ENCODE data around the gene C9orf78.

Gene C9orf78

DNA sequence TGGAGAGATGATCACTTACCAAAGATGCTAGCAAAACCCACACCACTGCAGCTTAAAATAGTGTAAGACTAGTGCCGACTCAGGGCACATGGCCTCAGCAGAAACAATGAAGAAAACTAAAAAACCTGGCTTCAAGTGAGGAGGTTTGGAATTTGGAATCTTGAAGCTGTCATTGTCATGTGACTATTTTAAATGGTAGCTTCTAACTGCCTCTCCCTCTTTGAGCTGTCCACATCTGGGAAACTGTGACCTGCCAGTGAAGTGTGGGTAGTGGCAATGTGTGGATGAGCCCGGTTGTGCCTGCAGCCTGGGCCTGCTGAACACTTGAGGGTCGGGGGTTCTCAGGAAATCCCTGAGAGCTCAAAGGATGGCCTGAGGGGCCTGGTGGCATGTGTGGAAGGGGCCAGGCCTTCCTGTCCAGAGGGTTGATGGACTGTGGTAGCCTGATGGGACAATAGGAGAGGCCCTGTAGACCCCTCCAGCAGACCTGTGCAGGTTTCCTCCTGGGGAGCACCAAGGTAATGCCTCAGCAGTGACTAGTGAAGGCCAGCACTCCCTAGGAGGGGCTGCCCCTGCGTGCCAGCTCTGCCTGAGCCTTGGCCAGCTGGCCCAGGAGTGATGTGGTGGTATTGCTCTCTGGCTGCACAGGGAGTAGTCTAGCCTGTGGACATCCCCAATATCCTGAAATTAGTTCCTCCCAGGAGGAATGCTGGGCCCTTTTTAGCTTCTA lies 13.8 kb upstream of the C9orf78 start:
- no peak for DNase-seq (ENCODE audit: low read depth, low spot score)

DNA sequence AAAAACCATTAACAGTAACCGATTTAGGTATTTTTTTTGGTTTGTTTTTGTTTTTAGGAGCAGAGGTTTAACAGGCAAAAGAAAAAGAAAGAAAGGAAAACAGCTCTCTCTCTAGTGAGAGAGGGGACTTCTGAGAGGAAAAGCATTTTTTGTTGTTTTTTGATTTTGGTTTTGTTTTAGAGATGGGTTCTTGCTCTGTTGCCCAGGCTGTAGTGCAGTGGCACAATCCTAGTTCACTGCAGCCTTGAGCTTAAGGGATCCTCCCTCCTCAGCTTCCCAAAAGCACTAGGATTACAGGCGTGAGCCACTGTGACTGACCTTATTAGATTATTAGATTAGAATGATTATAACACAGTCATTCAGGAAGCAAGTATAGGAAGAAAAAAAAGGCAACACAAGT lies 10.3 kb upstream of the C9orf78 start:
- no peak for DNase-seq (ENCODE audit: low read depth, low spot score)
- H3K27ac ChIP-seq: no peak overlapping the region

More for the DNA sequence above, 13.8 kb upstream of the C9orf78 start:
- no peak overlapping the region for H3K27ac ChIP-seq

DNA sequence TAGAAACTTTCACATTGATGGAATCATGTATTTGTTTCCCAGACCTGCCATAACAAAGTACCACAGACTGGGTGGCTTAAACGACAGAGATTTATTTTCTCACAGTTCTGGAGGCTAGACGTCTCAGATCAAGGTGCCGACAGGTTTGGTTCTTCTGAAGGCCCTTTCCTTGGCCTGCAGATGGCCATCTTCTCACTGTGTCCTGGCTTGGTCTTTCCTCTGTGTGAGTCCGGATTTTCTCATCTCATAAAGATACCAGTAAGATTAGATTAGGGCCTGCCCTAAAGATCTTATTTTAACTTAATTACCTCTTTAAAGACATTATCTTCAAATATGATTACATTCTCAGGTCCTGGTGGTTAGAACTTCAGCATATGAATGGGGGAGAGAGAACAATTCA lies 6.0 kb upstream of the C9orf78 start:
- H3K27ac ChIP-seq: no peak overlapping the region
- no peak for DNase-seq (ENCODE audit: low read depth, low spot score)

DNA sequence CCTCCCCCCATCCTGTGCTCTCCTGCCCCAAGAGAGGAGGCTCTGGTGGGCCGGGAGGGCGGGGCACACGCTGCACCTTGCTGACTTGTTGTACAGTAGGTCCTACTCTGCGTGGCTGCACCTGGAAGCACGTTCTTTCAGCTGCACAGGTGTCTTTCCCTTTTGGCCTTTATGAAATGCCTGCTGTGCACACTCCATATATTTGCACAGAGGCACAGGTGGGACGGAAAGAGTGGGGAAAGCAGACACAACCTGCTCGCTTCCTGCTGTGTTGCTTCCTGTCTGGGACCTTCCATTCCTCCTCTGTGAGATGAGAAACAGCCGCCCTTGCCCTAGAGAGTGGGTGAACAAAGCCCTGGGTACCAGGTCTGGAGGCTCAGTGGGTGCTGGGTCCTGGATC lies 5.0 kb upstream of the C9orf78 start:
- H3K27ac ChIP-seq: no peak overlapping the region
- DNase-seq (ENCODE audit: low read depth, low spot score): no peak

DNA sequence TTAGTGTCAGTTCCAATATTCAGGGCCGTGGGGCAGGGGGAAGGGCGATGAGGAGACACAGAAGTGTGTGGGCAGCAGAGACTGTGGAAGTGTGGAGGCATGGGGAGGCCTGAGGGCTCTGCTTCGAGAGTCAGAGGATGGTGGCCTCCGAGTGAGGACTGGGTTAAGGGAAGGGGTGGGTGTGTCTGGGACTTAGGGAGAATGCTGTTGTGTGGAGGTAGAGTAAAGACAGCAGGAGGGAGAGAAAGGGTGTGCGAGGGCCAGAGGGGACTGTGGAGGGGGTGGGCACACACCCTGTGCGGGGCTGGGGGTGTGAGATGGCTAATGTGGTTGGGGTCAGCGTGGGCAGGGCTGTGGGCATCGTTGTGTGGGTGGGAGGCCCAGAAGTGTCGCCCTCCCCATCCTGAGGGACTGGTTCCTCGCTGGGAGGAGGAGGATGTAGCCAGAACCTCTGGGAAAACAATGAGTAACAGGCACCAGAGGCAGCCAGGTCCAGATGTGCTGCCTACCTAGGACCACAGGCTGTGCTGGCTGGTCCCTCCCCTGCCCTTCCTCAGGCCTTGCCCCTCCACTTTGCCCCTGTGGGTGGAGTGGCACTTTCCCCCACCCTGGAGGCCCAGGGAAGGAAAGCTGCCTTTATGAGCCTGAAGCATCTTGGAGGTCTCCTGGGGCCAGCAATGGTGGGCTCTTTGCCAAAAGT lies 4.4 kb upstream of the C9orf78 start:
- DNase-seq (ENCODE audit: low read depth, low spot score): no peak
- H3K27ac ChIP-seq: no peak overlapping the region

DNA sequence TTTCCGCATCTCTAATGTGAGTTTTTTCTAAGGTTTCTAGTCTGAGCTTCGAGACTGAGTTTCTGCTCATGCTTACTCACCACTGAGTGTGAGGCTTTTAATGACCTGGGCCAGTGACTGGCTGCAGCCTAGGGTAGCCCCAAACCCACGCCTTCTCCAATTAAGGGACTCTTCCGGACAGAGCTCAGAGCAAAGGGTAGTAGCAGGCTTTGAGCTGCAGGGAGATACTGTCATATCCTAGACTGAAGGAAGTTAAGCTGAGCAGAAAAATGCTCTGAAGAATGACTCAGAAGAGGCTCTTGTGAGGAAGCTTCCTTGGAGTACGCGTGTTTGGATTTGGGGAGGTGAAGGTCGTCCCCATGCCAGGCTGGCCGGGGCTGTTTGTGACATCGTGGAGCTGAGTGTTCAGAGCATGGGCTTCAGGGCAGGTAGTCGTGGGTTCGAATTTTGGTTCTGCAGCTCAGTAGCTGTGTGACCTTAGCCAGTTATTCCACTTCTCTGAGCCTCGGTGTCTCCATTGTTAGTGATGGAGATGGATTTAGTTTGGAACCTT lies 3.7 kb upstream of the C9orf78 start:
- no peak overlapping the region for H3K27ac ChIP-seq
- DNase-seq (ENCODE audit: low read depth, low spot score): no peak

DNA sequence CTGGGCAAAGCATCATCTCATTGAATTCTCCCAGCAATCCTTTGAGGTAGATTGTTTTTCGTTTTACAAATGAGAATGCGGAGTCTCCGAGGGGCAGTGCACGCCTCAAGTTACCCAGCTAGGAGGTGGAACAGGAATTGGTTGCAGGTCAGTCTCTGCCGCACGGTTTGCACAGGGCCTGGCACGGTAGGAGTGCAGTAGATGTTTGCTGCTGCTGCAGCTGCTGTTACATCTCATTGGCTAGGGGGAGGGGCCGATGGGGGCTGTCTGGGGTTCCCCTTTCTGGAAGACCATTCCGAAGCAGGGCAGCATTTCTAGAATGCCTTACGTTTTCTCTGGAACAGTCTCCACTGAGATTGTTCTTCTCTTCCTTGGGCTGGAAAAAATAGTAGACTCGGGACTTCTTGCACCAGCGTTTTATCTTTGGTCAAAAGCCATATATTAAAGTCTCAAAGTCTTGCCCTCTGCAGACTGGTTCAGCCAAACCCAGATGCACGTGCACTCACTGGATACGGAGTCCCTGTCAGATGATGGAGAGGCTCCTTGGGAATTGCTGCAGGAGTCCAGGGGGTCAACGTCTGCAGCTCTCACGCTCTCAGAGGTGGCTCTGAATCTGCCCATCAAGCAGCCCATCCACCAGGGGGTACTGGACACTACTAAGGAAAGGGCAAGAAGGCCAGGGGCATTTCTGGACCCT lies 1.4 kb upstream of the C9orf78 start:
- no peak overlapping the region for H3K27ac ChIP-seq
- no peak for DNase-seq (ENCODE audit: low read depth, low spot score)

DNA sequence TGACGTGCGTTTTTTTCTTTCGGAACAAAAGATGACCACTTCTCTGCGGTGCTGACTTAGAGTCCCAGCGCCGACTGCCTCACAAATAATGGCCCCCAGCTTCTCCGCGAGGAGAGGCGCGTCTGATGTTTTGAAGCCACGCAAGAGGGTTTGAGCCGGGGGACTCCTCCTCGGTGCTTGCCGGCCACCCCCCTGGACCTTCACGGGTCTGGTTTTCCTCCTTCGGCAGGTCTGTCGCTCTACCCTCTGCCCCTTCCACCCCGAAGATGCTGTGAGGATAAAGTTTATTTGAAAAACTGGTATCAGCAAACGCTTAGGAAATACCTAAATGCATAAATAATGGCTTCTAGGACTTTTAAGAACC lies 767 bp upstream of the C9orf78 start:
- DNase-seq (ENCODE audit: low read depth, low spot score): no peak
- peak overlapping the region; percentile 41 for H3K27ac ChIP-seq

DNA sequence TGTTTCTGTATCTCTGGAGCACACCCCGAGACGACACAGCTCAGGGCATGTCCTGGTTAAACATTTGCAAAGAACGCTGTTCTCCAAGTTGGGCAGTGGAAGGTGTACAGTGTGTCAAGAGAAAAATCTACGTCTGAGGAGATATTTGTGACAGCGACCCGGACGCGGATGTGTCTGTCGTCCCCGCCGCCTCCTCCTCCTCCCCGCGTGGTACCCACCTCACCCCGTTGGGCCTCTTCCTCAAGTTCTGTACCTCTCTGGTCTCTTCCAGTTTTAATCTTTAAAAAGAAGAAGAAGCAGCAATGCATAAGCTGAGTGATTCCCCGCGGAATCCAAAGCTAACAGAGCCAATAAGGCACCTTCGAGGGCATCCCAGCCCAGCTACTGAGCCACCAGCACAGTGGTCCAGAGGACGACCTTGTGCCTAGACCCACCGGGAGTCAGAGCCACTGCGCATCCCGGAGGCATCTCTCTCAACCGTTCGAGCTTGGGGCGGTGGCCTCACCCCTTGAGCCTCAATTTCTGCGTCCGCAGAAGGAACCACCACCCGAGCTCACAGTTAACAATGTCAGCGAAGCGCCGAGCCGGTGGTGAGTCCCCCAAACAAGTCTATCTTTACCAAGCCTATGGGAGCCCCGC lies 467 bp downstream of the C9orf78 start:
- DNase-seq (ENCODE audit: low read depth, low spot score): no peak
- peak overlapping the region; percentile 41 for H3K27ac ChIP-seq

DNA sequence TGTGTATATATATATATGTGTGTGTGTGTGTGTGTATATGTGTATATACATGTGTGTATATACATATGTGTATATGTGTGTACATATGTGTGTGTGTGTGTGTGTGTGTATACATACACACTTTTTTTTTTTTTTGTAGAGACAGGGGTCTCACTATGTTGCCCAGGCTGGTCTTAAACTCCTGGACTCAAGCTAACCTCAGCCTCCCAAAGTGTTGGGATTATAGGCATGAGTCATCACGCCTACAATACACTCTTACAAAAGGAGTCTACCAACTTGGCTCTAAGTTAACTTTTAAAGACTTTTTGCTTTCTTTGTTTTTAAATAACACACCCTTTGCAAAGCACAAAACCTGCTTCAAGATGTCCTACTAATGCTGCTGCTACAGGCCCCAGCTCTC lies 2.1 kb downstream of the C9orf78 start:
- no peak for DNase-seq (ENCODE audit: low read depth, low spot score)
- H3K27ac ChIP-seq: no peak overlapping the region

DNA sequence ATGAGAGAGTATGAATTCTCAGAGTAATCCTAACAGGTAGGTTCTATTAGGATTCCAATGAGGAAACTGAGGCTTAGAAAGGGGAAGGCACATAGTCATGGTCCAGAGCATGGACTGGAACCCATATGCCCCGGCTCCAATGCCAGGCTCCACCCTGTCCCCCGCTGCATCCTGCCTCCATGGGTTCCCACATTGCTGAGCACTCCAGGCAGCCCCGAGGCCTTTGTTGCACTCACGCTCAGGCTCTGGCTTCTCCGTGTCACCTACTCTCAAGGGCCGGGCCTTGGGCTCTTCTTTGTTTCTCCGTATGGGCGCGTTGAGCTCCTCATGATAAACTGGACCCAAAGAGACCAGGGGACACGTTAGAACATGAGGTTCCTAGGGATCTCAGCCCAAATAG lies 6.1 kb downstream of the C9orf78 start:
- DNase-seq (ENCODE audit: low read depth, low spot score): no peak
- no peak overlapping the region for H3K27ac ChIP-seq

DNA sequence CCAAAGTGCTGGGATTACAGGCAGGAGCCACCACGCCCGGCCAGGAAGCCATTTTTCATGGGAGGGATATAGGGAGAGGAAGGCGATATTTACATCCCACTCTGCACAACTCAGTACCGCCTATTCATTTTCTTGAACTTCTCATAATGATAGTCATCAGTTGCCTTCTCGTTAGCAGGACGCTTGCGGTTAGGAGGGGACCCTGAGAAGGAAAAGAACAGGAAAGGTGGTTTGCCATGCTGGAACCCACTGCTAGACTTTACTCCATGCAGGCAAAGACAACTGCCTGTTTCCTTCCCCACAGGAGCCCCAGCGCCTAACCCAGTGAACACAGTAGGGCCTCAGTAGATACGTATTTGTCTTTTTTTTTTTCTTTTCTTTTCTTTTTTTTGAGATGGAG lies 7.0 kb downstream of the C9orf78 start:
- no peak overlapping the region for H3K27ac ChIP-seq
- DNase-seq (ENCODE audit: low read depth, low spot score): no peak

DNA sequence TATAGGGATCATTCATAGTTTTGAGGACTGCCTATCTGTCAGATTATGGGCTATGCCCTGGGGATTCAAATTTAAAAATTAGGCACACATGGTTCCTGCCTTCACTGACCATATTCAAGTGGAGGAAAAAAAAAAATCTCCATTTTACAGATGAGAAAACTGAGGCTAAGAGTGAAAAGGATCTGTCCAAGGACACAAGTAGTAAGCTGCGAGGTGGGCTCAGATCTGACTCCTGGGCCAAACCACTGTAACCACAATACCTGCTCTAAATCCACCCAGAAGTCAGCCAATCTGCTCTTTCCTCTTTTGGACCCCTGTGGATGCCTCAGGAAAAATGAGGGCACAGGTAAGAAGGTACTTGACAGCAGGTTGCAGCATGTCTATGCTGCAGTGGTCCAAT lies 8.3 kb downstream of the C9orf78 start:
- H3K27ac ChIP-seq: no peak overlapping the region
- no peak for DNase-seq (ENCODE audit: low read depth, low spot score)

DNA sequence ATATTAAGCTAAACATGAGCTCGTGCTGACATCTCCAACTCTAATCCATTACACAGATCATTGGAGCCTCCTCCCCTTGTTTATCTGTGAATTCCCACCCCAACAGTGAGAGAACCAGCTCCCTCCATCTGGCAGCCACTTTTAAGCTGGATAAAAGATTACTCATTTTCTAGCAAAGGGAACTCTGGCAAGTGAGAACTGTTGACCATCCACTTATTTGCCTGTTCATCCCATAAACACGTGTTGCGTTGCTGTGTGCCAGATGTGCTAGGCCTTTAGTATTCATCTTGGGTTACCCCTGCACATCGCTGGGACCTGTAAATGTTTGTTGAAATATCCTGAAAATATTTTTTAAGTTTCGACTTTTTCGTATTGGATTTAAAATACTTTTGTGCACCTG lies 8.7 kb downstream of the C9orf78 start:
- DNase-seq (ENCODE audit: low read depth, low spot score): no peak

DNA sequence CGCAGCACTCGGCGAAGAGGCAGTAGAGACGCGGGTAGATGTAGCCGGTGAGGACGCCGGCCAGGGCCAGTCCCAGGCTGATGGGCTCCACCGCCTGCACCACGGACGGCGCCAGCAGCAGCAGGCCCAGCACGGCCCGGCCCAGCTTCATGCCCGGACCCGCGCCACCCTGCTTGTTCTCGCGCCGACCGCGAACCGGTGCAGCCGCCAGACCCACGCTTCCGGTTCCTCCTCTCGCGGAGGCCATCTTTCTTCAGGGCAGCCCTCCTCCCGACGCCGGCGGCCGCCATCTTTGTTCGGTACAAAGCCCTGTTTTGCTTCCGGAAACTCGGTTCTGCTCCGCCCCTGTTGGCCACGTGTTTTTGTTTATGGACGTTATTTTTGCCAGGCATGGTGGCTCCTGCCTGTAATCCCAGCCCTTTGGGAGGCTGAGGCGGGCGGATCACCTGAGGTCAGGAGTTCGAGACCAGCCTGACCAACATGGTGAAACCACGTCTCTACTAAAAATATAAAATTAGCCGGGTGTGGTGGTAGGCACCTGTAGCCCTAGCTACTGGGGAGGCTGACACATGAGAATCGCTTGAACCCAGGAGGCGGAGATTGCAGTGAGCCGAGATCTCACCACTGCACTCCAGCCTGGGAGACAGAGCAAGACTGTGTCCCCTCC lies 11.0 kb downstream of the C9orf78 start, which contains the start of gene TOR1A:
TOR1A (minus strand) TSS at position 202 of the 667 bp plus-strand sequence; CDS start at position 151, 51 bp downstream.
- H3K27ac ChIP-seq: peak within 1 kb of the TSS; percentile 58

More for the DNA sequence above, 8.7 kb downstream of the C9orf78 start:
- H3K27ac ChIP-seq: no peak overlapping the region

DNA sequence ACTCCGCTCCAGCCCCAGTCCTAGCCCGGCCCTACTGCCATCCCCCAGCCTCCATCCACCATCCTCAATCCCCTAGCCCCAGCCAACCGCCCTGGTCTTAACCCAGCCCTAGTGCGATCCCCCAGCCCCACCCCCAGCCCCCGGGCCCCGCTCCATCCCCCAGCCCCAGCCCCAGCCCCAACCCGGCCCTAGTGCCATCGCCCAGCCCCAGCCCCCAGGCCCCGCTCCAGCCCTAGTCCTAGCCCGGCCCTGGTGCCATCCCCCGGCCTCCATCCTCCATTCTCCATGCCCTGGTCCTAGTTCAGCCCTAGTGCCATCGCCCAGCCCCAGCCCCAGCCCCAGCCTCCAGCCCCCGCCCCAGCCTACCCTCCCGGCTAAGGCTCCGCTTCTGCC lies 11.5 kb downstream of the C9orf78 start:
- no peak for DNase-seq (ENCODE audit: low read depth, low spot score)
- peak overlapping the region; percentile 58 for H3K27ac ChIP-seq

More for the DNA sequence above, 11.0 kb downstream of the C9orf78 start, which contains the start of gene TOR1A:
- peak; percentile 76 for DNase-seq (ENCODE audit: low read depth, low spot score)

DNA sequence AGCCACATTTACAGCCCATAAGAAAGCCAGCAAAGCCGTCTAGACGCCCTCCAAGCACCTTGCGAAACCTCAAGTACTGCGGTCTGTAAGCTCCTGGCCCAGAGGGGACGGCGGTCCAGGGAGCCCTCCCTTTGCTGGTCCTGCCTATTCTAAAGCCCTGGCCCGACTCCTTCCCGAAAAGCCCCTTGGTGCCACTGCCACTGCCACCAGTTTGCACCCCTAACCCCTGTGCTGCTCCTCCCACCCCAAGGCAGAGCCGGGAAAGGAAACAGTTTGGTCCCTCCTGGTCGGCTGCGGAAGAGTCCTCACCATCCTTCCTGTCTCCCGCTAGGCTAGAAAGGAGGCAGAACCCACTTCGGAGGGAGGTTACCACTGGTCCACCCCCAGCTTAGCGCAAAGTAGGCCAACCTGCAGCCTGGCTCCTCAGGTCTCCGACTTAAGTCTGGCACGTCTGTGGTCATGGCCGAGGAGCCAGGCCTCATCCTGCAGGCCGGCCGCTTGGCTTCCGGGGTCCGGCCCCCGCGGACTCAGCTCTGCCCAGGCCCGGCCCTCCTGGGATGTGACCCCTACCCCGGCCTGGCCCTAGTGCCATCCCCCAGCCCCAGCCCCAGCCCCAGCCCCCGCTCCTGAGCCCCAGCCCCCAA lies 12.1 kb downstream of the C9orf78 start:
- DNase-seq (ENCODE audit: low read depth, low spot score): no peak

DNA sequence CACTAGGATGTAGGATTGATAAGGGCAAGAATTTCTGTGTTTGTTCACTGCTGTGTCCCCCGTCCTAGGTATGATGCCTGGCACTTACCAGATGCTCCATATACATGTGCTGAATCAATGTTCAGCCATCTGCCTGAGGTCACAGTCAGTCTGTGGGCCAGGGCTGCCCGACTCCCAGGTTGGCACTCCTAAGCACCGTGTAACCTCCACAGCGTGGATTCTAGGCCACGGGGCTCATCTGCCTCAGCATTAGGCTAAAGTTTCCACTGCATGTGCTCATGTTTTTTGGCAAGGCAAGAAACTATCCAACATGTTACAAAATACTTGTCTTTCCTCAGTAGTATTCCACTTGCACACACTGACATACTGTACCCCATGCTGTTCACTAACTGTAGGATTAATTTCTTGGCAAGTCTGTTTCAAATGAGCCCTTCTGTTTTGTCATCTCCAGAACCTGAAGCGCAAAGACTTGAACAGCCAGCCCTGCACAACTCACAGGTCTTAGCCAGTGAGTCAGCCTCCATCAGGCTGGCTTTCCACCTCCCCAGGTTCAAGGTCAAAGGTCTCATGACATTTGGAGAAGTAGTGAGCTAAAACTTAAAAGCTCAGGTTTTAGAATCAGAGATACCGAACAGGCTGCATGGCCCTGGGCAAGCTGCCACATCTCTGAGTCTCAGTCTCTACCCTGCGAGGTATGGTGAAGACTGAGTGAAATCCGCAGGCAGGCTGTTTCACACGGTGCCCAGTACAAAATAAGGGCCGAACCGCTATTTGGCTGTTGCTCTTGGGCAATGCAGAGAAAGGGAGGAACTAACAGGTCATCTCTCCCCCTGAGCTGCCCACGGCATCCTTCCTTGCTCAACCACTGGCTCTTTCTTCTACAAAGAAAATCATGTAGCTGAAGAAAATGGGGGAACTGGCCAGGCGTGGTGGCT lies 18.3 kb downstream of the C9orf78 start:
- no peak overlapping the region for H3K27ac ChIP-seq
- no peak for DNase-seq (ENCODE audit: low read depth, low spot score)

More for the DNA sequence above, 12.1 kb downstream of the C9orf78 start:
- H3K27ac ChIP-seq: peak overlapping the region; percentile 58

Data from epithelial cell of prostate (primary cell).